SK-N-SH treated with all-trans-retinoic acid at 6 μM for 48 hours (cell line): Measurements from ENCODE around the gene RSPO4.

Experiments
- ARNTL ChIP-seq: fragments of 450-650 bp; formaldehyde crosslinking; IDR thresholded peaks from 2 replicates; pipeline ENCODE4 v1.5.0; 2020; ENCODE audit warnings: low read depth, mild to moderate bottlenecking, moderate library complexity, borderline replicate concordance
- BACH2 ChIP-seq: fragments of 250-450 bp; sonication (Bioruptor Pico); IDR thresholded peaks from 2 replicates; pipeline ENCODE4 v1.9.0; 2021; ENCODE audit warnings: mild to moderate bottlenecking, borderline replicate concordance
- CSRNP3 ChIP-seq: fragments of 250-450 bp; sonication (Bioruptor Pico); IDR thresholded peaks from 2 replicates; pipeline ENCODE4 v1.5.1; 2021; ENCODE audit warnings: mild to moderate bottlenecking, moderate library complexity
- RARB ChIP-seq: fragments of 250-450 bp; sonication (Bioruptor Pico); IDR thresholded peaks from 2 replicates; pipeline ENCODE4 v1.8.0; 2021; ENCODE audit warnings: mild to moderate bottlenecking, moderate library complexity
- TCF4 ChIP-seq: fragments of 250-450 bp; sonication (Bioruptor Pico); IDR thresholded peaks from 2 replicates; pipeline ENCODE4 v1.8.0; 2021; ENCODE audit warnings: mild to moderate bottlenecking, moderate library complexity, borderline replicate concordance
- TOX ChIP-seq: fragments of 250-450 bp; sonication (Bioruptor Pico); IDR thresholded peaks from 2 replicates; pipeline ENCODE4 v1.8.0; 2021; ENCODE audit warnings: mild to moderate bottlenecking, moderate library complexity, borderline replicate concordance
- ZFP30 ChIP-seq: fragments of 450-650 bp; formaldehyde crosslinking; IDR thresholded peaks from 2 replicates; pipeline ENCODE4 v1.5.0; 2022; ENCODE audit warnings: mild to moderate bottlenecking, moderate library complexity
- ZNF70 ChIP-seq: fragments of 450-650 bp; formaldehyde crosslinking; IDR thresholded peaks from 2 replicates; pipeline ENCODE4 v1.5.0; 2020; ENCODE audit warnings: mild to moderate bottlenecking, moderate library complexity
- ZNF8 ChIP-seq: fragments of 450-650 bp; formaldehyde crosslinking; IDR thresholded peaks from 2 replicates; pipeline ENCODE4 v1.5.0; 2020; ENCODE audit warnings: mild to moderate bottlenecking, moderate library complexity

GRCh38 chr20:957544-957943, 44.6 kb downstream of the RSPO4 start:
- no peak for TF ChIP-seq ZNF8 (CRISPR knock-in tag)
- TF ChIP-seq ZFP30 (CRISPR knock-in tag): no peak
- TF ChIP-seq ARNTL (CRISPR knock-in tag): no peak
- TF ChIP-seq ZNF70 (CRISPR knock-in tag): no peak
- no peak for TF ChIP-seq TOX (CRISPR knock-in tag)
- TF ChIP-seq RARB (CRISPR knock-in tag): no peak
- TF ChIP-seq BACH2 (CRISPR knock-in tag): no peak
- no peak for TF ChIP-seq CSRNP3
- TF ChIP-seq TCF4 (CRISPR knock-in tag): no peak
